Fibroblast of lung (primary cell): ENCODE data around the gene RAB40AL. TPM values are rescaled to one million over a fixed set of nuclear protein-coding genes. Genes with fewer than 3 reads are reported as not detected.
A peak's percentile ranks its signal among the peaks of the same experiment; 100 is the strongest.

Source experiments
- DNase-seq, 2 donors: peaks; one replicate each; pipeline versions ENCODE4 v3.0.0 to v3.0.0-alpha.2; 2010; ENCODE audit warnings: low read depth in 2 of 2
- H2AFZ ChIP-seq: 2 replicates; pipeline ENCODE4 v1.5.1; 2012; ENCODE audit warnings: low read length, control low read depth, inconsistent platforms
- H3K27ac ChIP-seq: 2 replicates; pipeline ENCODE4 v1.5.1; 2011; ENCODE audit warnings: low read length, control low read depth; ENCODE audit not compliant: insufficient read depth
- H3K27me3 ChIP-seq: 2 replicates; pipeline ENCODE4 v1.5.1; 2011; ENCODE audit warnings: mild to moderate bottlenecking, low read length; ENCODE audit not compliant: control insufficient read depth, insufficient read depth
- H3K36me3 ChIP-seq: 2 replicates; pipeline ENCODE4 v1.5.1; 2011; ENCODE audit warnings: low read length; ENCODE audit not compliant: control insufficient read depth, insufficient read depth
- H3K4me1 ChIP-seq: 2 replicates; pipeline ENCODE4 v1.5.1; 2011; ENCODE audit warnings: low read length; ENCODE audit not compliant: control insufficient read depth, insufficient read depth; ENCODE audit errors: extremely low read depth
- H3K4me2 ChIP-seq: 2 replicates; pipeline ENCODE4 v1.5.1; 2011; ENCODE audit warnings: low read length, control low read depth; ENCODE audit not compliant: insufficient read depth; ENCODE audit errors: extremely low read depth
- H3K4me3 ChIP-seq, 4 experiments: fragments of 200-600 bp in 1 of 4; sonication (generic) in 1 of 4; replicated peaks in 1 of 4; 2 replicates each; pipeline ENCODE4 v1.5.1; 2011 to 2016; ENCODE audit warnings: low read length in 4 of 4, low read depth in 3 of 4, mild to moderate bottlenecking in 3 of 4, control low read depth in 2 of 4, inconsistent platforms in 1 of 4, mixed read lengths in 1 of 4; ENCODE audit not compliant: insufficient read depth in 1 of 4; ENCODE audit errors: control extremely low read depth in 1 of 4
- H3K79me2 ChIP-seq: 2 replicates; pipeline ENCODE4 v1.5.1; 2012; ENCODE audit warnings: mild to moderate bottlenecking, low read length, inconsistent platforms; ENCODE audit not compliant: control insufficient read depth, insufficient read depth
- H3K9ac ChIP-seq: 2 replicates; pipeline ENCODE4 v1.5.1; 2011; ENCODE audit warnings: mild to moderate bottlenecking, low read length, control low read depth; ENCODE audit not compliant: insufficient read depth
- H3K9me3 ChIP-seq: 2 replicates; pipeline ENCODE4 v1.5.1; 2012; ENCODE audit warnings: low read depth, low read length; ENCODE audit not compliant: control insufficient read depth, insufficient read depth
- H4K20me1 ChIP-seq: 2 replicates; pipeline ENCODE4 v1.5.1; 2011; ENCODE audit warnings: low read length; ENCODE audit not compliant: control insufficient read depth, insufficient read depth; ENCODE audit errors: extremely low read depth
- CTCF ChIP-seq, 2 donors: IDR thresholded peaks in 1 of 2; conservative IDR thresholded peaks in 1 of 2; 1 replicate in 1 of 2; 2 replicates in 1 of 2; pipeline ENCODE4 v1.5.1; 2011 to 2012; ENCODE audit warnings: low read length in 2 of 2, control low read depth in 1 of 2, inconsistent platforms in 1 of 2, low read depth in 1 of 2, mild to moderate bottlenecking in 1 of 2
- EZH2 ChIP-seq: IDR thresholded peaks from 2 replicates; pipeline ENCODE4 v1.5.1; 2012; ENCODE audit warnings: low read length, control low read depth, mild to moderate bottlenecking; ENCODE audit errors: missing control alignments
- polyA plus RNA-seq, 2 donors: library from polyadenylated mRNA; depleted of rRNA in 1 of 2; stranded (reverse) in 1 of 2; unstranded in 1 of 2; fragments of >200 nt; gene quantifications; 2 replicates each; pipeline ENCODE4 v1.2.1, GENCODE V29; 2011 to 2012; ENCODE audit warnings: missing spikeins in 1 of 2
- total RNA-seq: library from RNA; depleted of rRNA; stranded (reverse); fragments of >200 nt; gene quantifications from 2 replicates; pipeline ENCODE4 v1.2.1, GENCODE V29; 2014

Gene RAB40AL
- total and polyA plus RNA-seq, 2 donors (not counting 1 experiment from before 2014, with no cell fraction given): 0.12 to 0.33 TPM

GRCh38 chrX:102975016-102975415 lies 37.9 kb downstream of the RAB40AL start:
- no peak for TF ChIP-seq CTCF (conservative IDR thresholded peaks at IDR 0.05 in 1 of 2, IDR thresholded peaks at IDR 0.05 in 1 of 2; ENCODE audit: low read depth in 1 of 2, low read length in 2 of 2)
- DNase-seq: peak in 1 of 2 donors; percentile 59
- no peak overlapping the region for H3K27ac ChIP-seq

GRCh38 chrX:102976286-102976685 lies 39.2 kb downstream of the RAB40AL start:
- peak in 1 of 2 donors; percentile 66 for DNase-seq
- H3K4me1 ChIP-seq: no peaks in the 10 kb centered on the region
- no peak overlapping the region for H2AFZ ChIP-seq
- no peak overlapping the region for H3K4me2 ChIP-seq
- no peak for TF ChIP-seq CTCF (conservative IDR thresholded peaks at IDR 0.05 in 1 of 2, IDR thresholded peaks at IDR 0.05 in 1 of 2; ENCODE audit: low read depth in 1 of 2, low read length in 2 of 2)
- no peak for TF ChIP-seq EZH2
- H3K36me3 ChIP-seq: no peaks in the 10 kb centered on the region
- no peaks in the 10 kb centered on the region for H3K9me3 ChIP-seq
- H3K27ac ChIP-seq: no peak overlapping the region
- no peaks in the 10 kb centered on the region for H3K79me2 ChIP-seq
- H4K20me1 ChIP-seq: no peaks in the 10 kb centered on the region
- H3K4me3 ChIP-seq: no peak overlapping the region
- H3K9ac ChIP-seq: no peak overlapping the region
- H3K27me3 ChIP-seq: no peaks in the 10 kb centered on the region

More at GRCh38 chrX:102975016-102975415, 37.9 kb downstream of the RAB40AL start:
- no peaks in the 10 kb centered on the region for H3K4me1 ChIP-seq
- H3K9ac ChIP-seq: no peak overlapping the region
- H3K79me2 ChIP-seq: no peaks in the 10 kb centered on the region
- no peak overlapping the region for H3K4me2 ChIP-seq
- no peak overlapping the region for H3K4me3 ChIP-seq
- H3K27me3 ChIP-seq: no peaks in the 10 kb centered on the region
- no peaks in the 10 kb centered on the region for H4K20me1 ChIP-seq
- H3K9me3 ChIP-seq: no peaks in the 10 kb centered on the region
- H2AFZ ChIP-seq: no peak overlapping the region
- H3K36me3 ChIP-seq: no peaks in the 10 kb centered on the region

DNA sequence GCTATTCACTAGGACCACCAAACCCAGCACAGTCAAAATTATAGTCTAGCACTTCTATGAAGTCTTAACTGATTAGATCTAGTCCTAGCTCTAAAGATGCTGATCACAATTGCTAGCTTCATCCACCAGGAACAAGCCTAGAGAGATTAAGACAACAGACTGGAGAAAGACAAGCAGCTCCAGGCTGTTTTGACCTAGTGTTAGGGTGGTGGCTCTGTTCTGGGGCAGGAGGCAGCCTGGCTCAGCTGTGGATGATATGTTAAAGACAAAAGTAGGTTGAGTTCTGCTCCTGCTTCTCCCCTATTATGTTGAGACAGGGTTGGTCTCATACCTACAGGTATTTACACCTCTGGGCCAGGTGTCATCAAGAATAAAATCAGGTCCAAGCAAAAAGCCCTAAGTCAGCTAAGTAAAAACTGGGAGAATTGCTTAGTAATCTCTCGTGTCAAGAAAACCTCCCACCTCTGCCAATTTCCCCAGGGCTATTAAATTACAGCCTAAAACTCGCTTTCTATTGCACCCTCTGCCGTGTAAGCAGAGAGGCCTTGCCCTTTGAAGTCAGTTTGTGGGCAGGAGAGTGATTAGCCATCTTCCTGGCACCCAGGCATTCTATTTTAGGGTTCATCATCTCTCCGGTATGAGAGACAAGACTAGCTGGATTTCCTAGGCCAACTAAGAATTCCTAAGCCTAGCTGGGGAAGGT lies 39.9 kb downstream of the RAB40AL start:
- no peak overlapping the region for H3K4me3 ChIP-seq
- H3K9me3 ChIP-seq: no peaks in the 10 kb centered on the region
- DNase-seq: peak; percentile 0 to 85
- TF ChIP-seq EZH2 (no peak), CTCF (conservative IDR thresholded peaks at IDR 0.05 in 1 of 2, IDR thresholded peaks at IDR 0.05 in 1 of 2; ENCODE audit: low read depth in 1 of 2, low read length in 2 of 2) (no peak)
- no peak overlapping the region for H3K27ac ChIP-seq
- H2AFZ ChIP-seq: no peak overlapping the region
- no peaks in the 10 kb centered on the region for H4K20me1 ChIP-seq
- no peaks in the 10 kb centered on the region for H3K36me3 ChIP-seq
- H3K4me1 ChIP-seq: no peaks in the 10 kb centered on the region
- H3K27me3 ChIP-seq: no peaks in the 10 kb centered on the region
- H3K4me2 ChIP-seq: no peak overlapping the region
- H3K79me2 ChIP-seq: no peaks in the 10 kb centered on the region
- no peak overlapping the region for H3K9ac ChIP-seq
